Glomerular visceral epithelial cell (primary cell): Measurements from ENCODE around the gene ZNF831.

Experiments
- DNase-seq: peaks from one replicate; pipeline ENCODE4 v3.0.0-alpha.2; 2016; ENCODE audit errors: extremely low spot score

Gene ZNF831

GRCh38 chr20:59179988-59180387 is 16.4 kb downstream of the ZNF831 start:
- no peak for DNase-seq

- DNase-seq = no peak
These were observed 18.3 kb downstream of the ZNF831 start for GRCh38 chr20:59181936-59182335.

GRCh38 chr20:59182401-59183044 is 18.9 kb downstream of the ZNF831 start:
- DNase-seq = no peak

GRCh38 chr20:59183751-59184150 is 20.1 kb downstream of the ZNF831 start:
- DNase-seq = no peak

- DNase-seq = no peak
These were observed 21.3 kb downstream of the ZNF831 start for GRCh38 chr20:59184880-59185447.

- DNase-seq = no peak
These were observed 22.2 kb downstream of the ZNF831 start for GRCh38 chr20:59185809-59186208.

- no peak for DNase-seq
These were observed 26.8 kb downstream of the ZNF831 start for GRCh38 chr20:59190466-59190865.

GRCh38 chr20:59191036-59191755 is 27.6 kb downstream of the ZNF831 start:
- DNase-seq = no peak

- no peak for DNase-seq
These were observed 28.3 kb downstream of the ZNF831 start for GRCh38 chr20:59191756-59192532.

GRCh38 chr20:59192533-59192896 is 28.9 kb downstream of the ZNF831 start:
- DNase-seq = no peak

GRCh38 chr20:59193325-59193724 is 29.7 kb downstream of the ZNF831 start:
- DNase-seq = no peak

GRCh38 chr20:59194023-59194935 is 30.7 kb downstream of the ZNF831 start:
- DNase-seq = no peak

- no peak for DNase-seq
These were observed 31.8 kb downstream of the ZNF831 start for GRCh38 chr20:59195316-59195993.

GRCh38 chr20:59204165-59204894 is 40.7 kb downstream of the ZNF831 start:
- no peak for DNase-seq

- DNase-seq = no peak
These were observed 41.4 kb downstream of the ZNF831 start for GRCh38 chr20:59205044-59205443.

- no peak for DNase-seq
These were observed 43.6 kb downstream of the ZNF831 start for GRCh38 chr20:59207235-59207634.

- peak; percentile 13 for DNase-seq
These were observed 44.2 kb downstream of the ZNF831 start for GRCh38 chr20:59207742-59208357.

- DNase-seq = no peak
These were observed 46.6 kb downstream of the ZNF831 start for GRCh38 chr20:59210186-59210585.

- DNase-seq = no peak
These were observed 47.7 kb downstream of the ZNF831 start for GRCh38 chr20:59211208-59211765.
